GM12891 (cell line): ENCODE measurements around the gene ZFP64. TPM values are rescaled to one million over a fixed set of nuclear protein-coding genes. Genes with fewer than 3 reads are reported as not detected.
A peak's percentile ranks its signal among the peaks of the same experiment; 100 is the strongest.
"Not testable (repeated sequence)": the region's sequence is repeated elsewhere in the genome, so short reads cannot be mapped to it uniquely, and the experiment has no call there.

ENCODE experiments used
- DNase-seq: peaks from one replicate; pipeline ENCODE4 v3.0.0; 2011; ENCODE audit warnings: low spot score; ENCODE audit not compliant: insufficient read length
- FAIRE-seq: peaks from 2 replicates; lab custom pipeline; 2011; peaks lifted over from hg19 to GRCh38; lab: Jason Lieb, UNC
- PAX5 ChIP-seq: IDR thresholded peaks from 2 replicates; pipeline ENCODE4 v1.6.1; 2011; ENCODE audit warnings: low read length, moderate library complexity, mild to moderate bottlenecking; ENCODE audit not compliant: insufficient read depth, severe bottlenecking
- POLR2A ChIP-seq: IDR thresholded peaks from 2 replicates; pipeline ENCODE4 v1.6.1; 2011; ENCODE audit warnings: low read depth, low read length, control low read depth
- POLR2AphosphoS5 ChIP-seq: IDR thresholded peaks from 2 replicates; pipeline ENCODE4 v1.6.1; 2011; ENCODE audit warnings: low read depth, low read length, control low read depth
- POU2F2 ChIP-seq: IDR thresholded peaks from 2 replicates; pipeline ENCODE4 v1.6.1; 2011; ENCODE audit warnings: low read depth, mild to moderate bottlenecking, control low read depth, low read length, moderate library complexity
- SPI1 ChIP-seq: IDR thresholded peaks from 2 replicates; pipeline ENCODE4 v1.6.1; 2011; ENCODE audit warnings: low read depth, low read length, control low read depth
- TAF1 ChIP-seq: IDR thresholded peaks from 2 replicates; pipeline ENCODE4 v1.6.1; 2011; ENCODE audit warnings: low read depth, low read length, control low read depth
- polyA plus RNA-seq: library from polyadenylated mRNA; unstranded; fragments of >200 nt; gene quantifications from one replicate; pipeline ENCODE4 v1.2.1, GENCODE V29; 2012; ENCODE audit warnings: low read depth, missing spikeins, inconsistent platforms; ENCODE audit not compliant: missing spikeins

Gene ZFP64
- 6.5 TPM for polyA plus RNA-seq

DNA sequence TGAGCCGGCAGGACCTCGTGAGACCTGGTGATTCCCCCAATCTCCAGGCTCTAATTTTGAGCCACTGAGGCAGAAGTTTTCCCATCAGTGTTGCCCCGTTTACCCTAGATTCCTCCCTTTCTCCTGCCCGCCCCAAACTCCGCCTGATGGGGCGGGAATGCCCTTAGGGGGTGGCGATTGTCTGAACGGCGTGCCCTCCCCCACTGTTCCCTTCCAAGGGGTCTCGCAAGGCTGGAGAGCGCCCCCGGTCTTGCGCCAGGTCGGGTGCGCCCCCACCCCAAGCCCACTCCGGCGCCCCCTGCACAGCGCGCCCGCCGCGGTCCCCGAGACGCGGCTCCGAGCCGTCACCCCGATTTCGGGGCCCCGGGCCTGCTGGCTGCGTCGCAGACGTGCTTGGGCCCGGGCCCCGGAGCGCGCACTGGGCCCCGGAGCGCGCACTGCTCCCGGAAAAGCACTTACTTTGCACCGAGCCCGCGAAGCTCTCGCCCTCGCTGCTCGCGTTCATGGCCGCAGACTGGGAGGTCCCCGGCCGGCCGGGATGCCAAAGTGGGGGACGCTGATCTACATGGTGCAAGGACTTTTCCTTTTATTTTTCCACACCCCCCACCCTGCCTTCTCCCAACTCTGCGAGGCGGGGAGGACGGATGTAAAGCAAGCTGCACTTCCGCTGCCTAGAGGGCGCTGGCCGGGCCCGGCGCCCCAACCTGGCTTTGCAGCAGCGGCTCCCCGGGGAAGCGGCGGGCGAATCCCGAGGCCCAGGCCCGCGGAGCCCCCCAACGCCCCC is at the start of gene ZFP64:
Gene ZFP64 (minus strand): TSS at position 648 of the 784 bp plus-strand sequence. CDS start 143 bp downstream, at position 505.
- peak; percentile 75 for DNase-seq
- peak; percentile 39 for TF ChIP-seq TAF1
- TF ChIP-seq PAX5: no peak
- TF ChIP-seq SPI1: peak; percentile 57
- TF ChIP-seq POLR2AphosphoS5: no peak
- TF ChIP-seq POLR2A: peak; percentile 14
- peak; percentile 54 for FAIRE-seq

DNA sequence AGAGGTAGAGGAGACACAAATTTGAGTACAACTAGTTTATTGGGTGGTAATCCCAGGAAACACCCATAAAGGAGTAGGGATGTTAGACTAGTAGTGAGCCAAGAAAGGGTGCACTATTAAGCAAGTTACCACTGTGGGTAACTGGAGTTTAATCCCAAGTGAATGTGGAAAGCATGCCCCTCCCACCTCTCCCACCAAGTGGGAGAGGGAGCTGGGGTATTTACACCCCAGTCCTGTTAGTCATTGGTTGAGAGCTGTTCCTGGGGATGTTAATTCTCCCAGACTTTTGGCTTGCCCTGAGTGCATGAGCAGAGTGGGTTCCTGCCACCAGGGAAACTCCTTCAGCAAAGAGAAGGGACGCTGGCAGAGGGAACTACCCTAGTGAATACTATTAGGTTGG is 49.2 kb upstream of the ZFP64 start:
- TF ChIP-seq POU2F2 (no peak), TAF1 (no peak), POLR2A (no peak), SPI1 (no peak), PAX5 (no peak), POLR2AphosphoS5 (no peak)
- no peak for DNase-seq
- no peak for FAIRE-seq

DNA sequence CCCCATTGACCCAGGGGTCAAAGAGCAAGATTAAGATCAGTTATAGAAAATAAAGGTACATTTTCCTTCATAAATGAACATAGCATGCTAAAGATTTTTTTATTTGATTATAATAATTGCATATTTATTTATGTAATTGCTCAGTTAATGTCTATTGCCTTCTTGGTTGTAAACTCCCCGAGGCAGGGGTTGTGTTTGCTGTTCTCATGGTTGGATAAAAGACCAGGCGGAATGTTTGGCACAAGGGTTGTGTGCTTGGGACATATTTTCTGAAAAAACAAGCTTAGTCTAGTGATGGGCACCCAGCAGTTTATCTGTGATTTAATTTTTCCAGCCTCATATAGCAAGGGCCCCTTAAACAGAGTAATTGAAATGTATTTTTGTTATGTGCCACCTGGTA is 47.5 kb upstream of the ZFP64 start:
- DNase-seq (no peak), FAIRE-seq (no peak)
- TF ChIP-seq PAX5 (no peak), POU2F2 (no peak), SPI1 (no peak), POLR2A (no peak), TAF1 (no peak), POLR2AphosphoS5 (no peak)

DNA sequence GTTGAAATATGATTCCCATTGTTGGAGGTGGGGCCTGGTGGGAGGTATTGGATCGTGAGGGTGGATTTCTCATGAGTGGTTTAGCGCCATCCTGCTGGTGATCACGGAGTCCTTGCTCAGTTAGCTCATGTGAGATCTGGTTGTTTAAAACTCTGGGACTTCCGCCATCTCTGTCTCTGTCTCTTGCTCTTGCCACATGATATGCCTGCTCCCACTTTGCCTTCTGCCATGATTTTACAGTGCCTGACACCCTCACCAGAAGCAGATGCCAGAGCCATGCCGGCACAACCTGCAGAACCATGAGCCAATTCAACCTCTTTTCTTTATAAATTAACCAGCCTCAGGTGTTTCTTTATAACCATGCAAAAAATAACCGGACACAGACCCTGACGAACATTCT is 44.7 kb upstream of the ZFP64 start:
- no peak for DNase-seq
- no peak for TF ChIP-seq PAX5
- no peak for TF ChIP-seq SPI1
- TF ChIP-seq POU2F2: no peak
- no peak for TF ChIP-seq POLR2AphosphoS5
- TF ChIP-seq POLR2A: no peak
- no peak for TF ChIP-seq TAF1
- no peak for FAIRE-seq

DNA sequence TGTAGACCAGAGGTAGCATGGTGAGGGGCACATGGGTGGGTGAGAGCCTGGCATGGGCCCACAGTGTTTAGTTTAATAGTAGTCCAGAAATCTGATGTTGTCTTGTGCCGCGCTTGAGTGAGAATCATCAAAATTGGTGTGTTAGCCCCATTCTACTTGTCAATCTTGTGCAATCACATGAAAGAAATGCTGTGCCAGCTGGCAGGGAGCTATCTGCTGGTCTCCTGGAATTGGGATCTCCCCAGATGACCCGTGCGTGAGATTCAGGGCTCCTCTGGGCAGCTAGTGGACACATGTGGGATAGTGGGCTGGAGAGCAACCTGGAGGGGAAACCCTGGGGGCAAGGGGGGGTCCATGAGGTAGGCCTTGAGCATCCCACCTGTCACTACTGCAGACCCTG is 43.5 kb upstream of the ZFP64 start:
- no peak for FAIRE-seq
- DNase-seq: no peak
- no peak for TF ChIP-seq PAX5
- TF ChIP-seq POLR2AphosphoS5: no peak
- TF ChIP-seq TAF1: no peak
- no peak for TF ChIP-seq SPI1
- no peak for TF ChIP-seq POLR2A

DNA sequence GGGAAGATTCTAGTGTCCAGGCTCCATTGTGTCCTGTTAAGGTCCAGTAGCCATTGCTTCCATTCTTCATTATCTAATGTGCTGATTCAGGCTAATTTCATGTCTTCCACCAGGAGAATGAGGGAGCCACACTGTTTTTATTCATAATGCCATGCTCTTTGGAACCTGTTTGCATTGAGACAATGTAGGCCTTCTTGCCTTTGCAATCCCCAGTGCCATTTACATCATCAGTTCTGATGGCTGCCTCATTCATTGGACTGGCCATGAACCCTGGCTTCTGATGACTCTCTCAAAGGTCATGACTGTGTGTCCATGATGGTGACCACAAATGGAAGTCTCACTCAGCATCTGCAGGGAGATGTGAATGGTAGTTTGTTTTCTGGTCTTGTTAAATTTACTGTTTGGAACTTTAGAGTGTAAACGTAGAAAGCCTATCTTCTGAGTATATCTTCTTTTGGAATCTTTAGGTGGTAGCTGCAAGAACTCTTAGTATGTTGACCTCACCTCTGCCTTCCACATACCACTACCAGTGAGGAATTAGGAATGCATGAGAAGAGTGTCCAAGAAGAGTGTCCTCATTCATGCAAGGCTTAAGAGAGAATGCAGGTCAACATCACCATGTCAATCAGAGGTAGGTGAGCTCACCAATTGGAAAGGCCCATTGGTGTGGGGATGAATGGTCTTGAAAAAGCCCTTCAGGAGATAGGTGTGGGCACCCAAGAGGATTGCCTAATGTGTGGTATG is 42.9 kb upstream of the ZFP64 start:
- DNase-seq (no peak), FAIRE-seq (no peak)
- TF ChIP-seq PAX5 (no peak), TAF1 (no peak), SPI1 (no peak), POU2F2 (no peak)

DNA sequence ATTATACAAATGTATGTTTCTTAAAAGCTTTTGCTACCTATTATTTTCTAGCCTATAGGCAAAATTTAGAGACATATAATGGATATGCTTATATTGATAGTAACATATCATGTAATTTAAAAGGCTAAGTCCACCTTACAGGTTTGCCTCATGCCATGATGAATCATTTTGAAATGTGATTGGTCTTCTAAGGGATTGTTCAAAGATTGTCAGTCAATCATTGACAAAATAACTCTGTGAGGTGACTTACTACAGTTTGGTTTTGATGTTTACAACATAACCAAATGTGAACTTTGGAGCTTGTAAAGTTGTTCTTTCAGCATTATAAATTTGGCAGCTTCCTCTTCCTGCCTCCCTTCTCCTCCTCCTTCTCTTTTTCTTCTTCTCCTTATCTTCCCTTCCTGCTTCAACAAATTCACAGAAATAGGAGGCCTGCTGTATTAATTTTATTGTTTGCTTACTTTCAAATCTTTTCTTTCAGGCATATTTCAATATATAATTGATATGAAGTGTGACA is 39.7 kb upstream of the ZFP64 start:
- no peak for DNase-seq
- no peak for FAIRE-seq
- no peak for TF ChIP-seq POLR2AphosphoS5
- TF ChIP-seq PAX5: no peak
- TF ChIP-seq TAF1: no peak
- no peak for TF ChIP-seq POLR2A
- no peak for TF ChIP-seq POU2F2
- no peak for TF ChIP-seq SPI1

DNA sequence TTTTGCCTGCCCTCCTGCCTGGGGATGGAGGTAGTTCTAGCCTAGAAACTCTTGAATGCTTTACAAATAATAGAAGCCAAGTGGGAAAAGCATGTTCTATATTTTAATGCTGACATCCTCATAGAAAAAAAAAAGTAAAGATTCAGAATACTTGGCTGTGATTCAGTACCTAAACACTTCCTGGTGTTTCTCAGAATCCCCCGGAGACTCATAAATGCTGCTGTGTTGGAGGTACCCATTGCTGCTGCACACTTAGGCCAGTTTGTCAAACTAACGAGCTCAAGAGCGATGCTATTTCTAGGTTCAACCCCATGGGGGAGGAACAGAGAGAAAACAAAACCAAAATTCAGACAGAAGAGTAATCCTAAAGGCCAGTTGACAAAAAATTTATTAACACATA is 38.8 kb upstream of the ZFP64 start:
- TF ChIP-seq PAX5 (no peak), POLR2AphosphoS5 (no peak), TAF1 (no peak), SPI1 (no peak), POLR2A (no peak)
- peak; percentile 23 for FAIRE-seq
- DNase-seq: no peak

DNA sequence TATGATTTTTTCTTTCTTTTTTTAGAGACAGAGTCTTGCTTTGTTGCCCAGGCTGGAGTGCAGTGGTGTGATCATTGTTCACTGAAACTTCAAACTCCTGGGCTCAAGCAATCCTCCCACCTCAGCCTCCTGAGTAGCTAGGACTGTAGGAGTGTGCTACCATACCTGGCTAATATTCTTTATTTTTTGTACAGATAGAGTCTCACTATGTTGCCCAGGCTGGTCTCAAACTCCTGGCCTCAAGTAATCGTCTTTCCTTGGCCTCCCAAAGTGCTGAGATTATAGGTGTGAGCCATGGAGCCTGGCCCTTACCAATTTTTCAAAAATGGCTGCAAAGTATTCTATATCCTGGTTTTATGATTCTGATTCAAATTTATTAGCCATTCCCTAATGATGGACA is 37.8 kb upstream of the ZFP64 start:
- DNase-seq, FAIRE-seq: not testable (repeated sequence)
